Measurements from ENCODE around the gene DLST. TPM values are rescaled to one million over a fixed set of nuclear protein-coding genes. Genes with fewer than 3 reads are reported as not detected.

The DLST gene
- 76.6 and 78.0 TPM in 2 replicates for total RNA-seq

DNA sequence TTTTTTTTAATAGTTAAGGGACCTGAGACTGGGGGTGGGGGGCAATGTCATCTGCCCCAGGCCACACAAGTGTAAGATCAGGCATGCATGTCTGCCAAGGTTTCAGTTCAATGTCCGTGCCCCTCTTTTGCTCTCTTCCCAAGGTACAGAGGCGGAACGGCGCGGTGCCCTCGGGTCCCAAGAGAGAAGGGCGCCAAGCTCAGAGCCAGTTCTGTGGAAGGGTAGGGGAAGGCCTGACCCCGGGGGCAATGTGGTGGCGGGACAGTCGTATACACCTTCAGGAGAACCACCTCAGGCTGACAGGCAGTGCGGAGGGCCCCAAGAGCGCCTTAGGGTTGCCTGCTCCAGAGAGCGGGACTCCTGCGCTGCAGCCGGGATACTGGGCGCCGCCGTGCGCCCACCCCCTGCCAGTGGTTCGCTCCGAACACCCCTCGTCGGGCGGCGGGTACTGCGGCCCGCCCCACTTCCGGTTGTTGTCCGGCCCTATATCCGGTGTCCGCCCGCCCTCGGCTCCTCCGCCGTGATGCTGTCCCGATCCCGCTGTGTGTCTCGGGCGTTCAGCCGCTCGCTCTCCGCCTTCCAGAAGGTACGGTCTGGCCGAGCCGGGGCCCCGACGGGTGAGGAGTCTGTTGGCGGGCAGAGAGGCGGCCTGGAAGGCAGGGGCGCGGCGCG, at the start of gene DLST:
Gene DLST (plus strand): TSS at position 486 of the 672 bp plus-strand sequence. CDS start 38 bp downstream, at position 524.

DNA sequence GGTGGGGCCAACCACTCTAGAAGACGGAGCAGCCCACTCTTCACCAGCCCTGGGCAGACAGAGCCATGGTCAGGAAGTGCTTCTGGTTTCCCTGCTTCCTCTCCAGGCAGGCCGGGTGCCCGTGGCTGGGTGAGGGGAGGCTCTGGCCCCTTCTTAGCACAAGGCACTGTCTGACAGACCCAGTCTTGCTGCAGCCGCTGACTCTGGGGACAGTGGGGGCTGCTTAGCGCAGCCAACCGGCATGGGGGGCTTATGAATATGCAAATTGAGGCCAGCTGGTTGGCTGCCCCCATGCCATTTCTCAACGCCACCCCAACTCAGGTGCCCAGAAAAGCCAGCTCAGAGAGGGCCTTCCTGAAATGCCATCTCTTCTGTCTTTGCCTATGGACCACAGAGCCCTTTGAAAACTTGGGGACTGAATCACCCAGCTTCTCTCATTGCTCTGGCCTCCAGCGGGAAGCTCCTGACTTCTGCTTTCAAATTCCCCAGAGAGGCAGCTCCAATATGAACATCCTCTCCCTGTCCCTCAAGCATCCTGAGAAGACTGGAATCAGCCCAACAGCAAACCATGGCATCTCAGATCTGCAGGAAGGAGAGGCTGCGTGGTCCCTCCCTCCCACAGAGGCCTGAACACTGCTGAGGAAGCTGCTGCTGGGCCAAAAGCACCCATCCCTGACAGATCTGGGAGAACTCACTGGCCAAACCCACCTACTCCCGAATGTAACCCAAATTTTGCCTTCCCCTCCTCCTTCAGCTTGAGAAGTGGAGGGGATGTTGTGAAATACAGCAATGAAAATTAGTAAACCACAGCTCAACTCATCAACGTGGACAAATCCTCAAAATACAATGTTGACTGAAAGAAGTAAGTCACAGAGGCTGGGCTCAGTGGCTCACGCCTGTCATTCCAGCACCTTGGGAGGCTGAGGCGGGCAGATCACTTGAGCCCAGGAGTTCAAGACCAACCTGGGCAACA, 5.5 kb upstream of the DLST start, which contains the start of gene PROX2:
Gene PROX2 (minus strand): TSS at position 205 of the 973 bp plus-strand sequence. CDS start 12,311 bp downstream, outside the sequence.

DNA sequence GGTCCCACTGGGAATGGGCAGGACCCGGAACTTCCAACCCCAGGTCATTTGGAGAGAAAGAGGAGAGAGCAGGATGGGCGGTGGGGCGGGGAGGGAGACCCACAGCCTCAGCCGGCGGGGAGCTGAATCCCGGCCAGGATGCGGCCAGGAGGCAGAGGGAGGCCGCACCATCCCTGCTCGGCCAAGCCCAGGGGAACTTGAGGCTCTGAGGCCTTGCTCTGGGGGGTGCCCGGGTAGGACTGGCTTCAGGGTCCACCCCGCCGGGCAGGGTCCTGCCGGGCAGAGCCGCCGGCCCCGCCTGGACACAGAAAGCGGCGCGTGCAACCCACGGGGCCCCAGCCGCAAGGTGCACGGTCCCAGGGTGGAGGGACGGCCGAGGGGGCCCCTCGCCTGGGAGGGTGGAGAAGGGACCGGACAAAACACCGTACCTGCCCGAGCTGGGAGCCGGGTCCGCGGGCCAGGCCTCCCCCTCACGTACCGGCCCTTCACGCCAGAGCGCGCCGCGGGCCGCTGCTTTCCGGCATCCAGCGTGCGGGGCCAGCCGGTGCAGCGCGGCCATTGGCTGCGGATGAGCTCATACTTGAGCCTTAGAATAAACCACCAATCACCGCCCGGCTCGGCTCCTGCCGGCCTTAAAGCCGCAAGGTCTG, 41.2 kb downstream of the DLST start, which contains the start of gene RPS6KL1:
Gene RPS6KL1 (minus strand): TSS at position 509 of the 650 bp plus-strand sequence. CDS start 1,719 bp downstream, outside the sequence.

Other genes with a start within 250 kb of the DLST start
- gene AREL1, start 168.8 kb upstream of the DLST start, total RNA-seq = 33.2 and 38.1 TPM in 2 replicates
- gene FCF1, start 168.8 kb upstream of the DLST start, total RNA-seq = 43.4 and 45.9 TPM in 2 replicates
- 41.1 and 45.9 TPM in 2 replicates for gene YLPM1, start 118.6 kb upstream of the DLST start, total RNA-seq
- not detected in 2 replicates for gene PROX2, start 5.8 kb upstream of the DLST start, total RNA-seq
- 0.13 and 0.43 TPM in 2 replicates for gene RPS6KL1, start 41.3 kb downstream of the DLST start, total RNA-seq
- 9.7 and 27.8 TPM in 2 replicates for gene PGF, start 73.7 kb downstream of the DLST start, total RNA-seq
- 41.9 and 52.5 TPM in 2 replicates for gene EIF2B2, start 121.0 kb downstream of the DLST start, total RNA-seq
- gene MLH3, start 169.6 kb downstream of the DLST start, total RNA-seq = 22.0 and 26.3 TPM in 2 replicates
- 4.7 and 5.8 TPM in 2 replicates for gene ACYP1, start 182.1 kb downstream of the DLST start, total RNA-seq
- 0.69 and 0.85 TPM in 2 replicates for gene ZC2HC1C, start 187.7 kb downstream of the DLST start, total RNA-seq
- 102 and 103 TPM in 2 replicates for gene NEK9, start 245.1 kb downstream of the DLST start, total RNA-seq

Measured in smooth muscle cell of the pulmonary artery (primary cell).